COLO668 (cell line): Measurements from ENCODE around the gene AXIN2.

ENCODE experiments used
- DNase-seq: peaks from one replicate; lab custom pipeline; 2025; ENCODE audit not compliant: unreplicated experiment; lab: John Stamatoyannopoulos, UW

AXIN2 gene

DNA sequence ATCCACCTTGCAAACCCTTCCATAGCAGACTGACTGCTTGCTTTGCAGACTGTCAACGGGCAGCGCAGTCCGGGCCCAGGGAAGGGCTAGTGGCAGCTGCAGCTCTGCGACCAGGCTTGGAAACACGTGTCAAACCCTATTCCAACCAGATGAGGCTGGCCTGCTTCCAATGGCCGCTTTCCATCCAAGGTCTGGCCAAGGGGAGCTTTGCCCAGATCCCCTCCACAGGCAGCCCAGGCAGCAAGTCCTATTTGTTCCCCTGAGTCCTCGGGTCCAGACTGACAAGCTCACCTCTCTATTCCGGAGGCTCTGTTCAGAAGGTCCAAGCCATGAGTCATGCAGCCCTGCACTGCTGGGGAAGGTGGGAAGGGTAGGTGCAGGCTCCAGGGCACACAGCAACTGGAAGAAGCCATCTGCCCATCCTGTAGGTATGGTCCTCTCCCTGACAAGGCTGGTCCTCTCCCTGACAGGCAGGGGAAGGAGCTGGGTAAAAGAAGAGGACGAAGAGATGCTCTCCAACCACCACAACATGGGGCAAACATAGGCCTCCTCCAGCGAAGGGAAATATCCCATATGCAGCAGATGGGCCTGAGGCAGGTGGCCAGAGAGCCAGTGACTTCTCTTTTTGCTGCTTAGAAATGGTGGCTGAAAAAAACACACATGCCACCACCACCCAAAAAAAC is 22.6 kb upstream of the AXIN2 start:
- DNase-seq = no peak

- no peak for DNase-seq
These were observed 15.5 kb upstream of the AXIN2 start for GRCh38 chr17:65576939-65577338.

DNA sequence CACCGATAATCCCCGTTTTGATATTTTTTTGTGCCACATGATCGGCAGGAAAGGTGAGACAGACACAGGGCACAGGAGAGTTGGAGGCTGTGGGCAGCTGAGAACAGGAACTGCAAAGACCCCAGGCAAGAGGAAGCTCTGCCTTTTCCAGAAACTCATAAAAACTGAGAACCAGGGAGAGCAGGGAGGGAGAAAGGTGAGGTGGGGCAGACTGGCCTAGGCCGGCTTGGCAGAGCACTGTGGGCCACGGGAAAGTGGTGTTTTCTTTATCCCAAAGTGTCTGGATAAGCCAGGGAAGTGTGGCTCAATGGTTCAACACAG is 11.8 kb upstream of the AXIN2 start:
- no peak for DNase-seq

GRCh38 chr17:65572581-65573281 is 11.3 kb upstream of the AXIN2 start:
- DNase-seq = peak; percentile 1

- DNase-seq = no peak
These were observed 10.7 kb upstream of the AXIN2 start for GRCh38 chr17:65572186-65572580.

- DNase-seq = no peak
These were observed 7.5 kb upstream of the AXIN2 start for GRCh38 chr17:65568918-65569317.

GRCh38 chr17:65567566-65567965 is 6.1 kb upstream of the AXIN2 start:
- no peak for DNase-seq

DNA sequence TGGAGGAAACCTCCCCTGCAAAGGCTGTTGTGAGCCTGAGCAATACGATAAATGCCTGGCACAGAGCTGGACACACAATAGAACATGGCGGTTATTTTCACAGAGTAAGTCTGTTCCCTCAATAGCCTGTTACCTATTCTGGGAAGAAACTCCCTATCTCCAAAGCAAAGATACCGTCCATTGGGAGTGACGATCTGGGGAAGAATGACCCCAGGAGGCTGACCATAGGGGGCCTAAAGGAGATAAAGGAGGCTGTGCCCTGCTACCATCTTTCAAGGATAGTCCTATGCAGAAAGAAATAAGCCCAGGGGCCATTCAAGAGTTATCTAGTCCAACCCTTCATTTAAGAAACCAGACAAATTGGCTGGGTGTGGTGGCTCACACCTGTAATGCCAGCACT is 4.1 kb upstream of the AXIN2 start:
- DNase-seq = no peak

- peak; percentile 55 for DNase-seq
These were observed 3.3 kb upstream of the AXIN2 start for GRCh38 chr17:65564793-65565192.

- no peak for DNase-seq
These were observed 721 bp upstream of the AXIN2 start for GRCh38 chr17:65562206-65562531.

GRCh38 chr17:65560628-65561451 is 608 bp downstream of the AXIN2 start:
- peak; percentile 76 for DNase-seq

DNA sequence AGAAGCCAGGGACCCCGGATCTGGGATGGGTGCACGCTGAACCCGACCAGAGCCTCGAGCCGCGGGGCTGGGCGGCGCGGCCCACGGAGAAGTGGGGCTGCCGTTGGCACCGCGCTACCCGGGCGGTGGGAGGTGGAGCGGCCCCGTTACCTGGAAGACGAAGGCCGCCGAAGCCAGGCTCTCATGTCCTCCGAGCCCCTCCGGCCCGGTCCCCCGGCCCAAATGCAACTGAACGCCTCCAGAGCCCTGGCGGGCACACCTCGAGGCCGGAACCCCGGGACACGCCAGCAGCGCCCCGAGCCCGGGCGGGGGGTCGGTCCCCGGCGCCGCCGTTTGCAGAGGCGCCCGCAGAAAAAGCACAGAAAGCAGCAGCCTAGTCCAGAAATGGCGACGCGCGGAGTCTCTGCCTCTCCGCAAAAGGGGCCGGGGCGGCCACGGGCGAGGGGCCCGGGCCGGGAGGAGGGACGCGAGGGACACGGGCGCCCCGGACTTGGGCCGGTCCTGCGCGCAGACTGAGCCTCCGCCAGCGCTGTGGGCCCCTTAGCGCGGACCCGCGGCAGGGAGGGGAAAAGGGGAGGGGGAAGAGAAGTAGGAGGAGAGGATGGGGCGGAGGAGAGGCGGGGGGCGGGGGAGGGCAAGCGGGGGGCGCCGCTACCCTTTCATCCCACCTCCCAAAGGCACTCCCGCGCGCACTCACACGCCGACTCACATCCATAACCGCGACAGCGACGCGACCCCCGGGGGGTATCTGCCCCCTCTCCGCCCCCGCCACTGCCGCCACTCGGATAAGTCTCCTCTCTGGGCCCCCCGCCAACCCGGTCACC is 1.4 kb downstream of the AXIN2 start:
- DNase-seq = peak; percentile 26

DNA sequence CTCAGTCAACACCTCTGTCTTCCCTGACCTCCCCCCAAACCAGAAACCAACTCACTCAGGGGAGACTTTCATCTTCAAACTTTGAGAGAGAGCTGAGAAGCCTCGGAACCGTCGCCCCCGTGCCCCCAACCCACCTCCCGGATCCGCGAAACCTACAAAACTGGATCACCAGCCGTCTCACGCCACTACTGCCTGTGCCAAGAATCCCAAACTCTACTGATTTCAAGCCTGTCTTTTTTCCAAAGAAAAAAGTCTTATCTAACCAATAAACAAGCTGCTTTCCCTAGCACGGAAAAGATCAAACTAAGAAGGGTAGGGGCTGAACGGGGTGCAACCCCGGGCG is 2.0 kb downstream of the AXIN2 start:
- no peak for DNase-seq

DNA sequence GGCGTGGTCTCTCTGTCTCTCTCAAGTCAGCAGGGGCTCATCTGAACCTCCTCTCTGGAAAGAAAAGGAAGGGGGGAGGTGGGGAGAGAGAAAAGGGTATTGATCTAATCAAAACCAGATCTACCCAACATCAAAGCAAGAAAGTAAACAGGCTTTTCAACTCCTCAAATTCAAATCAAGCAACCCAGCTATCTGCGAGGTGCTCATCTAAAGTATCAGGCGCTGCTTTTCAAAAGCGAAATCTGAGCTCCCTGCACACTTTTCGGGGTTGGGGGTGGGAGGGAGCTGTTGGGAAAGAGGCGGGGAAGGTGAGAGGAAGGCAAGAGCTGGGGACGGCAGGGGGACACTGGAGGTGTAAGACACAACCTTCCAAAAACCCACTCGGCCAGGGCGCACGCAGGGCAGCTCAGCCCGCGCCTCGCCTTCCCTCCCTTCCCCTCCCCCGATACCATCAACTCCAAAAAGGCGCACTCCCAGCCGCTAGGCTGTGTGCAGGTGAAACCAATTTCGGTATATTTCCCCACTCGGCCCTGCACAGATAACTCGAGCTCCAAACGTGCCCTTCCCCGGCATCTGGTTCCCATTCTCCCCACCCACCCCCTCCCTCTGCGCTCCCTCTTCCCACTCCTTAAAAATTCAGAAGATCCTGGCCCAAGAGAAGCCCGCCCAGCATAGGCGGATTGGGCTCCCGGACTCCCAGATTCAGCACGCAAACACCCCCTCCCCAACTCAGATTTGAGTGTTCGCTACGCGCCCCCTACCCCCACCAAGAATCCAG is 2.6 kb downstream of the AXIN2 start:
- peak; percentile 2 for DNase-seq

GRCh38 chr17:65558311-65558682 is 3.2 kb downstream of the AXIN2 start:
- DNase-seq = no peak

GRCh38 chr17:65557349-65558310 is 3.8 kb downstream of the AXIN2 start:
- peak; percentile 2 for DNase-seq

- no peak for DNase-seq
These were observed 4.5 kb downstream of the AXIN2 start for GRCh38 chr17:65556910-65557348.

DNA sequence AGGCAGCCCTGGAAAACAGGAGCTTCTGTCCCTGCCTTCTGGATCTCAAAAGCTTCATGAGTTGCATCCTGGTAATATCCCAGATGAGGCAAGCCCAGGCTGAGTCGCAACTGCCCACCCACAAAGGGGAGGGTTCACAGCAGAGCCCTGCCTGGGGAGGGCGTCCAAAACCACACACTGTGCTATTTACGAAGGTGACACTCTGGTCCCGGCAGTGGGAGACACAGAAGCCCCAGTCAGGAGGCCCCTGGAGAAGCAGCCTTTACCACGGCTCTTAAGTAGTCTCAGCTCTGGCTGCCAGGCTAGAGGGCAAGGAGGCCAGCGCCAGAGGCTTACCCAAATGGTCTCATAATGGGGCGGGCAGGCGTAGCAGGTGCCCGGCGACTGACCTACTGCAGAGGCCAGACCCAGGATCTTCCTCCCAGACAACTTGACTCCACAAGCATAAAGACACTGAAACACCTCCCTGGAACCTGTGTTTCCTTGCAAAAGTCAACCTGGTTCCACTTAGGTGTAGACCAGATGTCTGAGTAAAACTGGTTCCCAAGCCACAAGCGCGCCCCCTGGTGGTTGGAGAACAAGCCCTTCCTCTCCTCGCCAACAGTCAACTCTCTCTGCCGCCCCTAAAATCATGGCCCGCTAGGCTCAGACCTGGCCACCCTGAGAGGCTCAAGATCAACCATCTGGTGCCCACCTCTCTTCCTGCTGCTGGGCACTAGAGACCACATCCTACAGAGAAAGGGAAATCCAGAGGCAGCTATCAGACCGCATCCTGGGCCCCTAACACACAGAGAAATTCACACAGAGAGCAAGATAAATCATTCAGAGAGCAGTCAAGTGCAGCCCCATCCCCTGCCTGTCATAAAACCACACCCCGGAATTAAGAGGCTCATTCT is 5.2 kb downstream of the AXIN2 start:
- peak; percentile 59 for DNase-seq
